Uterus (tissue), 2 donors: ENCODE measurements around the gene EP400.

Source experiments
- POLR2A ChIP-seq, 2 donors: fragments of 450-650 bp; IDR thresholded peaks; one replicate each; pipeline ENCODE4 v1.6.1; 2016; ENCODE audit warnings: antibody characterized with exemption in 2 of 2, mild to moderate bottlenecking in 1 of 2, moderate library complexity in 1 of 2
- TF ChIP-seq, protein P1 (sequence below), 4 experiments: fragments of 200-600 bp in 2 of 4; fragments of 450-650 bp in 2 of 4; sonication (generic) in 2 of 4; IDR thresholded peaks; one replicate each; pipeline ENCODE4 v1.5.1; 2016 to 2019; ENCODE audit warnings: antibody characterized with exemption in 4 of 4, mild to moderate bottlenecking in 2 of 4, moderate library complexity in 1 of 4

- no peak for TF ChIP-seq POLR2A (IDR thresholded peaks at IDR 0.05)
- TF ChIP-seq, protein P1, sequence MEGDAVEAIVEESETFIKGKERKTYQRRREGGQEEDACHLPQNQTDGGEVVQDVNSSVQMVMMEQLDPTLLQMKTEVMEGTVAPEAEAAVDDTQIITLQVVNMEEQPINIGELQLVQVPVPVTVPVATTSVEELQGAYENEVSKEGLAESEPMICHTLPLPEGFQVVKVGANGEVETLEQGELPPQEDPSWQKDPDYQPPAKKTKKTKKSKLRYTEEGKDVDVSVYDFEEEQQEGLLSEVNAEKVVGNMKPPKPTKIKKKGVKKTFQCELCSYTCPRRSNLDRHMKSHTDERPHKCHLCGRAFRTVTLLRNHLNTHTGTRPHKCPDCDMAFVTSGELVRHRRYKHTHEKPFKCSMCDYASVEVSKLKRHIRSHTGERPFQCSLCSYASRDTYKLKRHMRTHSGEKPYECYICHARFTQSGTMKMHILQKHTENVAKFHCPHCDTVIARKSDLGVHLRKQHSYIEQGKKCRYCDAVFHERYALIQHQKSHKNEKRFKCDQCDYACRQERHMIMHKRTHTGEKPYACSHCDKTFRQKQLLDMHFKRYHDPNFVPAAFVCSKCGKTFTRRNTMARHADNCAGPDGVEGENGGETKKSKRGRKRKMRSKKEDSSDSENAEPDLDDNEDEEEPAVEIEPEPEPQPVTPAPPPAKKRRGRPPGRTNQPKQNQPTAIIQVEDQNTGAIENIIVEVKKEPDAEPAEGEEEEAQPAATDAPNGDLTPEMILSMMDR (IDR thresholded peaks at IDR 0.05), result no peak
These were observed 46.2 kb upstream of the EP400 start for GRCh38 chr12:131903270-131904255.
